ENCODE measurements around the gene SPTAN1. TPM values are rescaled to one million over a fixed set of nuclear protein-coding genes. Genes with fewer than 3 reads are reported as not detected.
A peak's percentile ranks its signal among the peaks of the same experiment; 100 is the strongest.

SPTAN1 gene
- polyA plus RNA-seq, 2 of the 4 experiments (the other 2 are of a cell fraction): 104 to 122 TPM

DNA sequence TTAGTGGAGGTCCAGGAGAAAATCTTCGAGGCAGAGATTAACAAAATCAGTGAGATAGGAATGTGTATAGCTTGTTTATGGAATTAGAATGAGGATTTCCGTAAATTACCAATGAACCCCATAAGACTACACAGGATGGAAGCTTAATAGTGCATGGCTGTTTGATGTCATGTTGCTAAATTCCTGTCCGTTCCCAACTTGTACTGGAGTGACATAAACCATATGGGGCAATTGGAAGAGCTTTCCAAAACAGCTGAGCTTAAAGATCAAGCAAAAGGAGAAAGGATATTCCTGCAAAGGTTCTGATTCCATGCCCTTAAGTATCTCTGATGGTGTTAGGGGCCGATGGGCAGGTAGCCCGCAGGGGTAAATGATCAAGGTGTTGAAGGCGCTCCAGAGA, 30.4 kb upstream of the SPTAN1 start (continued):
- no peak for TF ChIP-seq KDM5A (IDR thresholded peaks at IDR 0.05)
- no peak for TF ChIP-seq ESRRA (IDR thresholded peaks at IDR 0.05; ENCODE audit: borderline replicate concordance, low read length)
- TF ChIP-seq FOSL2 (IDR thresholded peaks at IDR 0.05): no peak
- no peak for TF ChIP-seq FOSL2 (CRISPR knock-in tag; IDR thresholded peaks at IDR 0.05)

GRCh38 chr9:128523199-128523925, 29.0 kb upstream of the SPTAN1 start:
- Histone ChIP-seq H3K4me1 (no peaks in the 10 kb centered on the region), H3K4me2 (no peak overlapping the region), H3K4me3 (no peak overlapping the region), H3K9me3 (no peaks in the 10 kb centered on the region), H3K27ac (no peak overlapping the region)
- ATAC-seq (0 out of 6 replicates have a peak, but pooled peaks of 1 of the 2 experiments have one; percentile 40), FAIRE-seq (no peak), DNase-seq (ENCODE audit: low read depth in 1 of 2, low spot score in 1 of 2) (no peak)
- TF ChIP-seq SMC3 (IDR thresholded peaks at IDR 0.05) (no peak), TP53 (CRISPR knock-in tag; IDR thresholded peaks at IDR 0.05) (no peak)
- 77% methylated on average over 13 of the region's 13 CpGs for WGBS (ENCODE audit: missing lambda C conversion rate)
- ChIA-PET POLR2A (interaction anchor here (0.7 kb wide), 1 partner anchor 15 kb away, joined by 8 read pairs; no protein-coding TSS in a partner anchor), CTCF (no interaction called here)

- H3K4me3 ChIP-seq: no peak overlapping the region
- FAIRE-seq: no peak
- CTCF ChIA-PET: interaction anchor here (1.8 kb wide), 1 partner anchor 18 kb away, joined by 4 read pairs; no protein-coding TSS in a partner anchor
- TF ChIP-seq E2F6 (IDR thresholded peaks at IDR 0.05; ENCODE audit: borderline replicate concordance, low read depth) (no peak), CHD2 (IDR thresholded peaks at IDR 0.05; ENCODE audit: low read length, partially characterized antibody) (no peak), PHF8 (IDR thresholded peaks at IDR 0.05; ENCODE audit: borderline replicate concordance, low read depth) (no peak), USF2 (IDR thresholded peaks at IDR 0.05) (no peak), ELK1 (IDR thresholded peaks at IDR 0.05; ENCODE audit: low read depth, low read length) (no peak), MAZ (IDR thresholded peaks at IDR 0.05; ENCODE audit: borderline replicate concordance, low read depth, low read length) (no peak), BHLHE40 (IDR thresholded peaks at IDR 0.05; ENCODE audit: low read depth, low read length) (no peak), ZNF302 (CRISPR knock-in tag; IDR thresholded peaks at IDR 0.05) (no peak), FOSB (CRISPR knock-in tag; IDR thresholded peaks at IDR 0.05) (no peak), KDM1A (IDR thresholded peaks at IDR 0.05; ENCODE audit: low read depth) (no peak), RFX5 (IDR thresholded peaks at IDR 0.05) (no peak), RCOR1 (IDR thresholded peaks at IDR 0.05; ENCODE audit: low read depth, low read length) (no peak), RNF2 (IDR thresholded peaks at IDR 0.05; ENCODE audit: borderline replicate concordance, low read depth) (no peak), HMGXB4 (CRISPR knock-in tag; IDR thresholded peaks at IDR 0.05; ENCODE audit: borderline replicate concordance) (no peak), NPAS2 (CRISPR knock-in tag; IDR thresholded peaks at IDR 0.05; ENCODE audit: borderline replicate concordance) (no peak), KDM5A (IDR thresholded peaks at IDR 0.05) (no peak)
- TF ChIP-seq, protein P1, sequence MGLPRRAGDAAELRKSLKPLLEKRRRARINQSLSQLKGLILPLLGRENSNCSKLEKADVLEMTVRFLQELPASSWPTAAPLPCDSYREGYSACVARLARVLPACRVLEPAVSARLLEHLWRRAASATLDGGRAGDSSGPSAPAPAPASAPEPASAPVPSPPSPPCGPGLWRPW (IDR thresholded peaks at IDR 0.05): no peak
- DNase-seq (ENCODE audit: low read depth in 1 of 2, low spot score in 1 of 2): no peak
- no peaks in the 10 kb centered on the region for H3K9me3 ChIP-seq
- WGBS (ENCODE audit: missing lambda C conversion rate): 95% methylated on average over 2 of the region's 2 CpGs
- no peak overlapping the region for H3K4me2 ChIP-seq
- H3K27ac ChIP-seq: no peak overlapping the region
- no peaks in the 10 kb centered on the region for H3K4me1 ChIP-seq
- ATAC-seq: no peak
- POLR2A ChIA-PET: no interaction called here
Measured at GRCh38 chr9:128526720-128527119, 25.7 kb upstream of the SPTAN1 start.

Data from A549 (cell line).